Mucosa of descending colon (tissue), 3 donors: ENCODE results near the gene HEMGN. TPM values are rescaled to one million over a fixed set of nuclear protein-coding genes. Genes with fewer than 3 reads are reported as not detected.

Experiments used
- ATAC-seq: fragments of 200-7000 bp; cut with Tn5 transposase; one replicate; pipeline ENCODE4 v1.9.1; 2020; ENCODE audit warnings: mild to moderate bottlenecking, moderate library complexity
- DNase-seq, 3 donors: peaks; one replicate each; pipeline ENCODE4 v3.0.0-alpha.2; 2020
- H3K36me3 ChIP-seq: fragments of 200-600 bp; one replicate; pipeline ENCODE4 v1.8.0; 2021; ENCODE audit warnings: low read depth, mild to moderate bottlenecking
- H3K4me1 ChIP-seq: fragments of 200-600 bp; one replicate; pipeline ENCODE4 v1.8.0; 2021; ENCODE audit warnings: low read depth, mild to moderate bottlenecking
- H3K4me3 ChIP-seq: fragments of 200-600 bp; one replicate; pipeline ENCODE4 v1.8.0; 2021; ENCODE audit warnings: mild to moderate bottlenecking
- H3K9me3 ChIP-seq: fragments of 200-600 bp; one replicate; pipeline ENCODE4 v1.8.0; 2021; ENCODE audit warnings: mild to moderate bottlenecking
- intact Hi-C, 2 donors: fragments of 100-400 bp; cut with DNase I in 1 of 2; cut with micrococcal nuclease in 1 of 2; formaldehyde crosslinking; loops; one replicate each; pipeline versions ENCODE4 v1.11.0 to v1.11.1; 2022; cut with DNase I, micrococcal nuclease
- total RNA-seq, 3 donors: library from RNA; stranded (reverse); fragmentation: NEBNext Ultra II Directional in 2 of 3; extraction: Animal tissue kit (Norgen Biotek cat#: 25700) in 2 of 3; gene quantifications; one replicate each; pipeline versions ENCODE4 v1.2.1 to v1.2.4, GENCODE V29; 2021 to 2023
- TF ChIP-seq, protein P1 (sequence below): fragments of 200-600 bp; IDR thresholded peaks from one replicate; pipeline ENCODE4 v1.8.0; 2022; ENCODE audit warnings: antibody characterized with exemption, mild to moderate bottlenecking
- donor health status: DM: no; HTN: no; CAD: no; lungs with moderate emphysema.
- donor health status: DM: no; HTN: no; CAD: no.
- donor health status: DM: no; HTN: yes; CAD: no.

Gene HEMGN
- total RNA-seq, 3 donors from 2014 or later = not detected

DNA sequence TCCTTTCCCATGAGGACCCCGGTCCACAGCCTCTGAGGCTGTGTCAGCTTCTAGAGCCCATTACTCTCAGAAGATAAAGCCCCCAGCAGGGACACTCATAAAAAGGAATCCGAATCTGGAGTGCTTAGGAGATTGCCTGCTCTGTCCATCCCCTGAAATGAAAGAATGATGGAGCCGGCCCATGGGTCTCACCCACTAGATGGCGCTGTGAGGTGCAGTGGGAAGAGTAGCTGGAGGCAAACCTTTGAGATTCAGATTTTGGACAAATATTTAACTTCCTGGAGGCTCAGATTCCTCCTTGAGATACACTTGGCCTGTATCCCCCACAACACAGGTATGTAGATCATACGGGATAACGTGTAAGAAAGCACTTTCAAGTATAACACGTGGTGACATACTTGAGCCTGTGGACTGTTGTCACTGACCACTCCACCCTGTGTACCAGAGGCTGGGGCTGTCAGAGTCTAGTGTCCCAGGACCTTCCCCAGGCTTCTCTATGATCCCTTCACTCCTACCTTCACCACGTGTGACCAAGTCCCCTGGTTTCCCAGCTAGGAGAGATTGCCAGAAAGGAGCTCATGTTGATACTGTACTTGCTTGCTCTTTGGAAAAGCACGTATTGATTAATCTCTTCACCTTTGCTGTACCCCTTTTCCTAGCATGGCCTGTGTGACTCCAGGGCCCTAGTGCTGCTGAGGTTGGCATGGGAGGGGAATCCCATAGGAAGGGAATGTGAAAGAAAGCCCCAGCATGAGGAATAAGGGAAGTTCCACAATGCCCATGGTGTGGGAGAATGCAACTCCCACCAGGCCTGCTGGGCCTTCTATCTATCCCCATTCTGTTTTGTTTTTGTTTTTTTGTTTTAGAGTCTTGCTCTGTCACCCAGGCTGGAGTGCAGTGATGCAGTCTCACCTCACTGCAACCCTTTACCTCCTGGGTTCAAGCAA is 47.8 kb downstream of the HEMGN start:
- H3K4me3 ChIP-seq = no peak overlapping the region
- TF ChIP-seq, protein P1, sequence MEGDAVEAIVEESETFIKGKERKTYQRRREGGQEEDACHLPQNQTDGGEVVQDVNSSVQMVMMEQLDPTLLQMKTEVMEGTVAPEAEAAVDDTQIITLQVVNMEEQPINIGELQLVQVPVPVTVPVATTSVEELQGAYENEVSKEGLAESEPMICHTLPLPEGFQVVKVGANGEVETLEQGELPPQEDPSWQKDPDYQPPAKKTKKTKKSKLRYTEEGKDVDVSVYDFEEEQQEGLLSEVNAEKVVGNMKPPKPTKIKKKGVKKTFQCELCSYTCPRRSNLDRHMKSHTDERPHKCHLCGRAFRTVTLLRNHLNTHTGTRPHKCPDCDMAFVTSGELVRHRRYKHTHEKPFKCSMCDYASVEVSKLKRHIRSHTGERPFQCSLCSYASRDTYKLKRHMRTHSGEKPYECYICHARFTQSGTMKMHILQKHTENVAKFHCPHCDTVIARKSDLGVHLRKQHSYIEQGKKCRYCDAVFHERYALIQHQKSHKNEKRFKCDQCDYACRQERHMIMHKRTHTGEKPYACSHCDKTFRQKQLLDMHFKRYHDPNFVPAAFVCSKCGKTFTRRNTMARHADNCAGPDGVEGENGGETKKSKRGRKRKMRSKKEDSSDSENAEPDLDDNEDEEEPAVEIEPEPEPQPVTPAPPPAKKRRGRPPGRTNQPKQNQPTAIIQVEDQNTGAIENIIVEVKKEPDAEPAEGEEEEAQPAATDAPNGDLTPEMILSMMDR = peak; percentile 75
- ATAC-seq (peak; percentile 66), DNase-seq (peak in 2 of 3 donors; percentile 51 to 61)
- intact Hi-C loops = no loop called here
- no peaks in the 10 kb centered on the region for H3K4me1 ChIP-seq
- H3K9me3 ChIP-seq = no peaks in the 10 kb centered on the region
- H3K36me3 ChIP-seq = no peaks in the 10 kb centered on the region

DNA sequence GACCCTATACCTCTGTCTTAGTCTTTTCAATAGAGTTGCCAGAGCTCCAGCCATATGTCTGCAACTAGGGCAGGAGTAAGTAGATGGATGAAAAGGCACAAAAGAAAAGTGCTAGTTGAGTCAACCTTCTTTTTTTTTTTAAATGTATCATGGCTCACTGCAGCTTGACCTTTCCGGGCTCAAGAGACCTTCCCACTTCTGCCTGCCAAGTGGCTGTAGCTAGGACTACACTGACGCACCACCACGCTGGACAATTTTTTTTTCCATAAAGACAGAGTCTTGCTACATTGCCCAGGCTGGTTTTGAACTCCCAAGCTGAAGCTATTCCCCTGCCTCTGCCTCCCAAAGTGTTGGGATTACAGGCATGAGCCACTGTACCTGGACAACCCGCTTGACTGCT is 57.6 kb downstream of the HEMGN start:
- TF ChIP-seq, protein P1 = no peak
- no peak for ATAC-seq
- Histone ChIP-seq H3K9me3 (no peaks in the 10 kb centered on the region), H3K4me1 (no peaks in the 10 kb centered on the region), H3K36me3 (no peaks in the 10 kb centered on the region), H3K4me3 (no peak overlapping the region)
- no peak for DNase-seq
- intact Hi-C loops = no loop called here

Other genes with a start within 250 kb of the HEMGN start
- gene XPA, start 240.8 kb downstream of the HEMGN start, total RNA-seq = 10 to 100 TPM; 10.8 to 24.0 (median 14.6) TPM
- gene FOXE1, start 84.9 kb downstream of the HEMGN start, total RNA-seq = not detected
- 10 to 100 TPM; 14.9 to 15.3 (median 14.9) TPM for gene TRMO, start 15.7 kb downstream of the HEMGN start, total RNA-seq
- 100 to 1,000 TPM; 121 to 129 (median 125) TPM for gene ANP32B, start 45.2 kb upstream of the HEMGN start, total RNA-seq
- gene NANS, start 118.6 kb upstream of the HEMGN start, total RNA-seq = 100 to 1,000 TPM; 119 to 342 (median 206) TPM
- 10 to 100 TPM; 44.9 to 67.2 (median 55.6) TPM for gene TRIM14, start 181.1 kb upstream of the HEMGN start, total RNA-seq